Transverse colon (tissue), 4 donors: ENCODE data around the gene FOXK2.

Experiments
- CTCF ChIP-seq, 5 experiments: fragments of 200-600 bp in 3 of 5; fragments of 450-650 bp in 2 of 5; sonication (generic) in 3 of 5; IDR thresholded peaks; 1 replicate in 2 of 5; 2 replicates in 3 of 5; pipeline ENCODE4 v1.5.1; 2016 to 2017; ENCODE audit warnings: antibody characterized with exemption in 5 of 5, inconsistent platforms in 3 of 5, mild to moderate bottlenecking in 2 of 5, moderate library complexity in 1 of 5
- EP300 ChIP-seq: sonication (generic); formaldehyde crosslinking; IDR thresholded peaks from one replicate; pipeline ENCODE4 v1.6.1; 2017; ENCODE audit warnings: antibody characterized with exemption, low read depth
- POLR2A ChIP-seq: fragments of 450-650 bp; IDR thresholded peaks from one replicate; pipeline ENCODE4 v1.6.1; 2016; ENCODE audit warnings: antibody characterized with exemption, mild to moderate bottlenecking, moderate library complexity
- POLR2AphosphoS5 ChIP-seq, 3 donors: sonication (generic); formaldehyde crosslinking; IDR thresholded peaks; one replicate each; pipeline ENCODE4 v1.6.1; 2016; ENCODE audit warnings: antibody characterized with exemption in 3 of 3

- TF ChIP-seq CTCF (IDR thresholded peaks at IDR 0.05) (no peak), EP300 (no peak), POLR2A (no peak), POLR2AphosphoS5 (IDR thresholded peaks at IDR 0.05) (no peak)
Observed at GRCh38 chr17:82619211-82619610, 99.7 kb downstream of the FOXK2 start.
